Neural crest cell (in vitro differentiated cells): ENCODE data around the gene OXSR1. TPM values are rescaled to one million over a fixed set of nuclear protein-coding genes. Genes with fewer than 3 reads are reported as not detected.

Source experiments
- DNase-seq: peaks from one replicate; pipeline ENCODE4 v3.0.0; 2021; ENCODE audit warnings: low read depth, mixed read lengths, low spot score
- H3K27ac Mint-ChIP-seq: one replicate; pipeline ENCODE4 v1.8.0; 2021; ENCODE audit warnings: mild to moderate bottlenecking, mixed read lengths; ENCODE audit not compliant: unreplicated experiment
- H3K27me3 Mint-ChIP-seq: 2 replicates; pipeline ENCODE4 v1.8.0; 2021; ENCODE audit warnings: low read depth, mild to moderate bottlenecking, mixed read lengths
- H3K36me3 Mint-ChIP-seq: 2 replicates; pipeline ENCODE4 v1.8.0; 2021; ENCODE audit warnings: low read depth, mild to moderate bottlenecking, mixed read lengths
- H3K4me1 Mint-ChIP-seq: 2 replicates; pipeline ENCODE4 v1.8.0; 2021; ENCODE audit warnings: mixed read lengths
- H3K4me3 Mint-ChIP-seq: one replicate; pipeline ENCODE4 v1.8.0; 2021; ENCODE audit warnings: mild to moderate bottlenecking, mixed read lengths
- H3K9me3 Mint-ChIP-seq: 2 replicates; pipeline ENCODE4 v1.8.0; 2021; ENCODE audit warnings: mixed read lengths
- CTCF ChIP-seq: fragments of 200-600 bp; sonication (generic); conservative IDR thresholded peaks from 2 replicates; pipeline ENCODE4 v1.5.0; 2021; ENCODE audit warnings: antibody characterized with exemption, mild to moderate bottlenecking
- total RNA-seq: library from RNA; stranded (reverse); gene quantifications from 2 replicates; pipeline ENCODE4 v1.2.1, GENCODE V29; 2021

OXSR1 gene
- total RNA-seq, 1 donor from 2014 or later = 48.4 TPM

- H3K36me3 Mint-ChIP-seq = peaks cover 21% of the 10 kb centered on the region
- no peak overlapping the region for H3K27ac Mint-ChIP-seq
- H3K27me3 Mint-ChIP-seq = no peaks in the 10 kb centered on the region
- H3K9me3 Mint-ChIP-seq = no peaks in the 10 kb centered on the region
- H3K4me3 Mint-ChIP-seq = no peak overlapping the region
- no peak for DNase-seq
- peaks cover 12% of the 10 kb centered on the region for H3K4me1 Mint-ChIP-seq
- no peak for TF ChIP-seq CTCF
These were observed 84.9 kb downstream of the OXSR1 start for GRCh38 chr3:38250198-38250597.

GRCh38 chr3:38251197-38251596, 85.9 kb downstream of the OXSR1 start:
- no peaks in the 10 kb centered on the region for H3K9me3 Mint-ChIP-seq
- H3K4me1 Mint-ChIP-seq = peaks cover 12% of the 10 kb centered on the region
- H3K36me3 Mint-ChIP-seq = peaks cover 26% of the 10 kb centered on the region

GRCh38 chr3:38253704-38254103, 88.4 kb downstream of the OXSR1 start:
- Mint-ChIP-seq H3K27ac (no peak overlapping the region), H3K27me3 (no peaks in the 10 kb centered on the region), H3K9me3 (no peaks in the 10 kb centered on the region), H3K36me3 (peaks cover 26% of the 10 kb centered on the region), H3K4me3 (no peak overlapping the region), H3K4me1 (peaks cover 12% of the 10 kb centered on the region)
- no peak for TF ChIP-seq CTCF
- no peak for DNase-seq

More at GRCh38 chr3:38251197-38251596, 85.9 kb downstream of the OXSR1 start:
- no peak for TF ChIP-seq CTCF
- Mint-ChIP-seq H3K27ac (no peak overlapping the region), H3K4me3 (no peak overlapping the region), H3K27me3 (no peaks in the 10 kb centered on the region)
- DNase-seq = no peak

GRCh38 chr3:38254872-38255271, 89.5 kb downstream of the OXSR1 start:
- peaks cover 24% of the 10 kb centered on the region for H3K36me3 Mint-ChIP-seq
- peaks cover 12% of the 10 kb centered on the region for H3K4me1 Mint-ChIP-seq
- no peak for TF ChIP-seq CTCF
- no peak overlapping the region for H3K27ac Mint-ChIP-seq
- H3K9me3 Mint-ChIP-seq = no peaks in the 10 kb centered on the region
- H3K27me3 Mint-ChIP-seq = no peaks in the 10 kb centered on the region
- DNase-seq = no peak
- H3K4me3 Mint-ChIP-seq = no peak overlapping the region

- H3K9me3 Mint-ChIP-seq = no peaks in the 10 kb centered on the region
- H3K4me1 Mint-ChIP-seq = peaks cover 12% of the 10 kb centered on the region
- no peak overlapping the region for H3K27ac Mint-ChIP-seq
- no peaks in the 10 kb centered on the region for H3K27me3 Mint-ChIP-seq
- DNase-seq = no peak
- H3K4me3 Mint-ChIP-seq = no peak overlapping the region
- TF ChIP-seq CTCF = no peak
- peaks cover 27% of the 10 kb centered on the region for H3K36me3 Mint-ChIP-seq
These were observed 90.3 kb downstream of the OXSR1 start for GRCh38 chr3:38255627-38256026.

- Mint-ChIP-seq H3K9me3 (peaks cover 2% of the 10 kb centered on the region), H3K4me1 (peaks cover 2% of the 10 kb centered on the region), H3K36me3 (peaks cover 24% of the 10 kb centered on the region), H3K27ac (no peak overlapping the region), H3K4me3 (no peak overlapping the region), H3K27me3 (no peaks in the 10 kb centered on the region)
- no peak for TF ChIP-seq CTCF
- DNase-seq = no peak
These were observed 92.2 kb downstream of the OXSR1 start for GRCh38 chr3:38257583-38257982.
